CD4-positive, alpha-beta T cell treated with Interleukin-4 for 1 hour (primary cell): ENCODE data around the gene CDC7.

Source experiments
- DNase-seq, 2 donors: peaks; one replicate each; pipeline ENCODE4 v3.0.0-alpha.2; 2020 to 2022

The CDC7 gene

GRCh38 chr1:91549041-91549735 lies 48.5 kb downstream of the CDC7 start:
- peak; percentile 40 to 61 for DNase-seq

GRCh38 chr1:91550961-91551360 lies 50.3 kb downstream of the CDC7 start:
- DNase-seq: peak in 1 of 2 donors; percentile 56

GRCh38 chr1:91552091-91552490 lies 51.4 kb downstream of the CDC7 start:
- DNase-seq: no peak

GRCh38 chr1:91552596-91552995 lies 51.9 kb downstream of the CDC7 start:
- DNase-seq: no peak

- DNase-seq: no peak
These were observed 52.5 kb downstream of the CDC7 start for GRCh38 chr1:91553177-91553591.

- no peak for DNase-seq
These were observed 54.6 kb downstream of the CDC7 start for GRCh38 chr1:91555074-91555730.

- peak; percentile 74 to 85 for DNase-seq
These were observed 55.3 kb downstream of the CDC7 start for GRCh38 chr1:91555821-91556531.

- no peak for DNase-seq
These were observed 55.9 kb downstream of the CDC7 start for GRCh38 chr1:91556556-91556955.

GRCh38 chr1:91557039-91557690 lies 56.5 kb downstream of the CDC7 start:
- no peak for DNase-seq

GRCh38 chr1:91557826-91558225 lies 57.2 kb downstream of the CDC7 start:
- DNase-seq: no peak

GRCh38 chr1:91559046-91559750 lies 58.5 kb downstream of the CDC7 start:
- DNase-seq: no peak

- peak in 1 of 2 donors; percentile 37 for DNase-seq
These were observed 59.4 kb downstream of the CDC7 start for GRCh38 chr1:91559838-91560565.

- DNase-seq: no peak
These were observed 64.4 kb downstream of the CDC7 start for GRCh38 chr1:91564888-91565701.

GRCh38 chr1:91567583-91567982 lies 66.9 kb downstream of the CDC7 start:
- DNase-seq: no peak

- no peak for DNase-seq
These were observed 67.6 kb downstream of the CDC7 start for GRCh38 chr1:91568261-91568660.

- DNase-seq: peak in 1 of 2 donors; percentile 33
These were observed 68.9 kb downstream of the CDC7 start for GRCh38 chr1:91569411-91570119.

- no peak for DNase-seq
These were observed 69.4 kb downstream of the CDC7 start for GRCh38 chr1:91570120-91570448.

- DNase-seq: peak in 1 of 2 donors; percentile 66
These were observed 71.4 kb downstream of the CDC7 start for GRCh38 chr1:91572044-91572443.
